GF-D8 (cell line): Measurements from ENCODE around the gene LZTFL1.
"Not testable (repeated sequence)": the region's sequence is repeated elsewhere in the genome, so short reads cannot be mapped to it uniquely, and the experiment has no call there.

ENCODE experiments used
- DNase-seq: peaks from one replicate; lab custom pipeline; 2025; lab: John Stamatoyannopoulos, UW

LZTFL1 gene

DNA sequence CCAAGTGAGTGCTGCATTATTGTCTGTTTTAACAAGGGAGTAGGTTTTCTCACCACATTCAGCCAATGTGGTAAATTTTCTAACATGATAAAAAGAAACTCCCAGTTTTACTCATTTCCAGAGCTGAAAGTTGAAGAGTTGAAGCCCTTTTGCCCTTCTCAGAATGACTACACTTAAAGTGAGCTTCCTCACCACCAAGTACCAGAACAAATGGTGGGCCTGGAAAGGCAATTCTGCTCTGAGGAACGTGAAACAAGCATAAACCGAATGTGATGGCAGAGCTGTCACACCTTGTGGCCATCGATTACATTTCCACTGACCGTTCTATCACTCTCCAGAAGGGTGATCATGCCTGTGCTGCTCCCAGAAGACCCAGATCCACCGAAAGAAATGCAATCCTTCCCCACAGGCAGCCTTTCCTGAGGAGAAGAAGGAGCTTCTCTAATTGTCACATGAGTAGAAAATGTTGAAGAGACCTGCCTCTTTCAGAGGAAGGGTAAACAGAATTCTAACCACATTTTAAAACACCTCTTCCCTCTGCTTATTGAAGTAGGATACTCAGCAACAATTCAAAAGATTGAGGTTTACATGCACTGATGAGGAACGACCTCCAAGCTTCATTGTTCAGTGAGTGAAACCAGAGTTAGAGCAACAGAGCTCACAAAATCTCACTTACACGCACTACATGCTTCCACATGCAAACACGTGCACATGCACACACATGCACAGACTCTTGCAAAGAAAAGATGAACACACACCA lies 23.0 kb upstream of the LZTFL1 start:
- no peak for DNase-seq

DNA sequence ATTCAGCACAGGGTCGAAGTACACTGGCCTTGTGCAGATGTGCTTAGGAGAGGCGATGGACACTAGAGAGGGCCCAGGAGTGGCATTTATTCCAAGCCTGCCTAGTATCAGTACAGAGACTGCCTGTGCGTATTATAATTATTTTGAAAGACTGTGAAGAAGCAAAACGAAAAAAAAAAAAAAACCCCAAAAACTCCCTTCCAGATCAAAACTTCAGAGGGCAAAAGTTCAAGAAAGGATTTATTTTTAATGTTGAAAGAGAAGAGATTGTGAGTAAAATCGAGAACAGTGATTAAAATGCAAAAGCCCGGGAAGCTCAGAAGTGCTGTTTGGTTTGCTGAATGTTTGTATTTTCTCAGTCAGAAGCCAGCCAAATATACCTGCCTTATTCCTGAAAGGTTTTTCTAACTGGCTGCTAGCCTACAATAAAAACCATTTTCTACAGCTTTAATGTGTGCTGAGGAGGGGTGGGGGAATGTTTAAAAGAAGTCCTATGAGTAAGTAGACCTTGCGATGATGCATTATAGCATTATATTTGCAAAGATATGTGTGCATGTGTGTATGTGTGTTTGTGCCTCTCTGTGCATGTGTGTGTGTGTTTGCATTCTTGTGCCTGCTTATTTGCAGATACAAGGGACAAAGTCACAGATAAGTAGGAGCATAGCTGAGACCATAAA lies 19.3 kb upstream of the LZTFL1 start:
- no peak for DNase-seq

DNA sequence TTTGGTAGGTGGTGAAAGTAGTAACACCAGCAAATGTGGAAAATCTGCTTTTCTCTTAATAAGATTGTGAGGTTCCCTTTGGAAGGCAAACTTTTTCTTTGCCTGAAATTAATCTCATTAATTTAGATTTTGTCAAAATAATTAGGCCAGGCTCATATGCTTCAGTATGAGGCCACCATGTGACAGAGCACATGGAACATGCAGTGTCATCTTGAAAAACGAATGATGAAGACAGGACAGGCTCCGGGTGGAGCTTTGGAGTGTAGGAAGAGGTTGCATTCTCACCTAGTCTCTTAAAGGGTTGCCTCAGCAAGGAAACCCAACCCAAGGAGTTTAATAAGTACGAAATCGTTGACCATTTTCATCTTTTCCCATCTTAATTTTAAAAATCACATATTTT lies 18.6 kb upstream of the LZTFL1 start:
- DNase-seq: no peak

DNA sequence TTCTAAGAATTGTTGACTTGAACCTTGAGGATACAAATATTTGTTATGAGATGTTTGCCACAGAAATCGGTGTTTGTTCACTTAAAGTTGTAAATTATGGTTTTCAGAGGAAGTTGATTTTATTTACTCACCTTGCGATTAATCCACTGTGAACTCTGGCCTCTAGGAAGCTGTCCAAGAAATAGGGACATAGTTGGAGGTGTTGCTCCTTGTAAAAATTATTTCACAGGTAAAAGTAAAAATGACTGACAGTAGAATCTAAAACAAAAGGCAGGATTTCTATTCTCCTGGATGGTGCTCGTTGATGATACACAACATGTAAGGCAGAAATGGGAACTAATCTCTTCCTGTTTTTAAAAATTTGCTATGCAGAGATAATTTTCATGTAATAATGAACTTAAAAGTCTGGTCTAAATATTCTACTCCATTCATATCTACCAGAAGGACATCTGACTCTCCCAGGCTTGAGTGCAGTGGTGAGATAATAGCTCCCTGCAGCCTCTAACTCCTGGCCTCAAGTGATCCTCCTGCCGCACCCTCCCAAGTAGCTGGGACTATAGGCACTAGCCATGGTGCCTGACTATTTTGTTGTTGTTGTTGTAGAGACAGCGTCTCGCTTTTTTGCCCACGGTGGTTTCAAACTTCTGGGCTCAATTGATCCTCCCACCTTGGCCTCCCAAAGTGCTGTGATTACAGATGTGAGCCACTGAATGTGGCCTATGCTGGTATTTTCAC lies 17.1 kb upstream of the LZTFL1 start:
- DNase-seq: no peak

DNA sequence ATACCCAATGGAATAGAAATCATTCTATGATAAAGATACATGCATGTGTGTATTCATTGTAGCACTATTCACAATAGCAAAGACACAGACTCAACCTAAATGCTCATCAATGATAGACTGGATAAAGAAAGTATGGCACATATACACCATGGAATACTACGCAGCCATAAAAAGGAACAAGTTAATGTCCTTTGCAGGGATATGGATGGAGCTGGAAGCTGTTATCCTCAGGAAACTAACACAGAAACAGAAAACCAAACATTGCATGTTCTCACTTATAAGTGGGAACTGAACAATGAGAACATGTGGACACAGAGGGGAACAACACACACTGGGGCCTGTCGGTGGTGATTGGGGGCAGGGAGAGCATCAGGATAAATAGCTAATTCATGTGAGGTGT lies 15.1 kb upstream of the LZTFL1 start:
- not testable (repeated sequence) for DNase-seq

DNA sequence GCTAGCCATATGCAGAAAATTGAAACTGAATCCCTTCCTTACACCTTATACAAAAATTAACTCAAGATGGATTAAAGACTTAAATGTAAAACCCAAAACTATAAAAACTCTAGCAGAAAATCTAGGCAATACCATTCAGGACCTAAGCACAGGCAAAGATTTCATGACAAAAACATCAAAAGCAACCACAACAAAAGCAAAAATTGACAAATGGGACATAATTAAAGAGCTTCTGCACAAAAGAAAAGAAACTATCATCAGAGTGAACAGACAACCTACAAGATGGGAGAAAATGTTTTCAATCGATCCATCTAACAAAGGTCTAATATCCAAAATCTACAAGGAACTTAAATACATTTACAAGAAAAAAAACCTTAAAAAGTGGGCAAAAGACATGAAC lies 14.4 kb upstream of the LZTFL1 start:
- not testable (repeated sequence) for DNase-seq

DNA sequence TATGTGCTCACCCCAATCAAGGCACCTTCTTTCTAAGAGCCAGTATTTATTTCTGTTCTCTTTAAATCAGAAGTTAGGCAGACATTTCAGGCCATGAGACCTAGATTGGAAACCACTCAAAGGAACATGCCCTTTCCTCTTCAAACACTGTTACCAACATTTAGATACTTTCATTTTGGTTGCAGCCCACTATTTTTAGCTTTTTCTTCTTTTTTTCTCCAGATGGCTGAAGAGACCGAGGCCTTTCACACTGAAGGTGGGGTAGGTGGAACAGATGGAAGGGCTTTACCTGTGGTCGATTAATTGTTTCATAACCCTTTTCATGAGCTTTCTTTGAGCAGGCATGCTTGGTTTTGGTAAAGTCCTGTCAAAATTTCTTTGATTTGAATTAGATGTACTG lies 10.9 kb upstream of the LZTFL1 start:
- DNase-seq: no peak

DNA sequence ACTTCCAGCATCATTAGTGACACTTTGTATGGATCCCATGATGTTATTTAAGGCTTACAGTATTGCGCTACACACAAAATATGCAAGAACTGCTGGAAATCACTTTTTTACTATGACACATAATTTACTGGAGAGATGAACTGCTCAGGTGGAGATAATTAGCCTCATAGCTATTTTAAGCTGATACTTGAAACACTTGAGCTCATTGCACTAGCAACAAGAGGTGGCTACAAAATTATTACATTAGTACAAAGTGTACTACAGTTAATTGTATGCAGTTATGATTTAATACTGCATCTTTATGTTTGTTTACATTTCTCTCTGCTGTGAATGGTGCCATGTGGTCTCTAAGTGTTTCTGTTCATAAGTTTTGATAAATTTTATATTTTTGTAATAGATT lies 6.5 kb upstream of the LZTFL1 start:
- no peak for DNase-seq

DNA sequence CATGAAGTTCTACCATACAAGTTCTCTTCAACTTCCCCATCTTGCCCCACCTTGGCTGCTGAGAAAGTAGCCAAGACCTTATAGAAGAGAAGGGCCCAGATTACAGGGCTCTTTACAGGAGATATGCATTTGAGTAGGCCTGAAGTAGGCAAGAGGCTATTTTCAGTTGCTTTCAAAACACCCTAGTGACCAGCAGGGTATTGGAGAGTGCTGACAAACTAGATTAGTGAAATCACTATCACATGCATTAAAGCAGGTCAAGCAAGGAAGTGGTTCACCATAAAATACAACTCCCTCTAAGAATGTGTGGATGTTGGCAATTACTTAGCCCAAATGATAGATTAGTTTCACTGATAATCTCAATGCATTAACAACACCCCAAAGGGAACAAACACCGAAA lies 2.7 kb upstream of the LZTFL1 start:
- no peak for DNase-seq

DNA sequence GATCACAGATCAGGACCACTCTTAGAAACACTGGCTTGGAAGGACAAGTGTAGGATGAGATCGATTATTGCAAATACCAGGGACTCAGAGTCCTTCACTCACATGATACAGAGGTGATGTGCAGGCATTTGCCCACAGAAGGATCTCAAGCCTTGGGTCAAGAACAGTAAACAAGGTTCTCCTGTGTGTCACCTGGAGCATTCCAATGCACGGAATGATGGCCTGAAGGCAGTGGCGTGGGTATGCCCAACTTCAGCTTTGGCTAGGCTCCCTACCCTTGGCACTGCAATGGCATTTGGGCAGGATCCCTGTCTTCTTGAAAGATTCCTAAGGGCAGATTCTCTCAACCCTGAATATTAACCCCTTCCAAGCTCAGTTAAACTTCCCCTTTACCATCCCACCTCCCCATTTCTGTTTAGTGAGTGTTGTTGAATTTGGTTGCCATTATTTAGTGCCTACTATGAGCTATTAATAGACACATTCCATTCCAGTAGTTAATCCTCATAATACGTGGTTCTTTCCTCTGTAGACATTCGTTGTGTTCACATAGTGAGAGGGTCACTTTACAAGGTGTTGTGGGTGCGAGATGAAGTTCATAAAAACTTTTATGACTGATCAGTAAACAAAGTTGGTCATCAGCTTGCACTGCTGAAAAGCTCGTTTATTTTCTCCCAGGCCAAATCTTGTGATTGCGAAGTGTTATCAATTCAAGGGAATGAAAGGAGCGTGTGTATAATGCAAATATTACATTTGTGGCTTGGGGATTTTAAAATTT lies 1.1 kb upstream of the LZTFL1 start:
- no peak for DNase-seq

DNA sequence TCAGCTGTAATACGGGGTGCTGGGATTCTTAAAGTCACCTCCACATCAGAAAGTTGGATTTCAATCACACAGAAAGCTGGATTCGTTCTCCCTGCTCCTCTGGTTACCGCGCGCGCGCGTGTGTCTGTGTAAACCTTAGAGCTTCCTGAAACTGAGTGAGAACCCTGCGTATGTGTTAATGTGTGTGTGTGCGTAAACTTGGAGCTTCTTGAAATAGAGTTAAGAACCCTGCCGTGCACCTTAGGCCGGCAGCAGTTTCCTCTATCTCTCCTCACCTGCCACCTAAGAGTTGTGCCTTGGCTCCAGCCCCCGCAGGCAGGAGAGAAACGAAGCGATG lies 531 bp downstream of the LZTFL1 start:
- peak; percentile 35 for DNase-seq

DNA sequence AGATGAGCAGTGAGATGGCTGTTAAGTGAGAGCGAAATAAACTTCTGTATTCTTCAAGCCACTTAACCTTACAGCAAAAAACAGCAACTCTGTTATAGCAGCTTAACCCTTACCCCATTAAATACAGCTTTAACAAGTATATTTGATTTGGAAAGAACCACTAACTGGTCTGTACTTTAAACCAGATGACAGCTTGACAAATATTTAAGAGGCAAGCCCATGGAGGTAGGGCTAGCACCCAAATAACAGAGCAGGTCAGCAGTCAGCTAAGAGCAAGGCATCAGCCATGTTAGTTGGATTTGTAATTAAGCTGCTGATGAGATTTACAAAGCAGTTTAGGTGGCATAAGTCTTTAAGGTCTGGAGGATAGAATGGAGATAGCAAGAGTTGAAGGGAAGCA lies 3.5 kb downstream of the LZTFL1 start:
- no peak for DNase-seq

DNA sequence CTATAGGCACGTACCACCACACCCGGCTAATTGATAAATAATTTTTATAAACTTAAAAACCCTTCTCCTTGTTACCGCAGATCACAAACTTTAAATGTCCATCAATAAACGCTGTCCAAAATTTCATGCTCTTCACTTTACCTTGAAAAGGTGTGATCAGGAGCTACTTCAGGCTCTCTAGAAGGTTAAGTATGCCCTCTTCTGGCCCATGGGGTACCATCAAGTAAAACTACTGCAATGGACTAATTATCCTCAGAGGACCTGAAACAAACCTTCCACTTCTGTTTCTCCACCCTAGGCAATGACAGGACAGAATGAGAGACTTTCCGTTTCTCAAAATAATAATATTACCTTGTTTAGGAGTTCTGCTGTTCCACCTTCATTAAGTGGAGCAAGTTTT lies 9.2 kb downstream of the LZTFL1 start:
- DNase-seq: no peak

DNA sequence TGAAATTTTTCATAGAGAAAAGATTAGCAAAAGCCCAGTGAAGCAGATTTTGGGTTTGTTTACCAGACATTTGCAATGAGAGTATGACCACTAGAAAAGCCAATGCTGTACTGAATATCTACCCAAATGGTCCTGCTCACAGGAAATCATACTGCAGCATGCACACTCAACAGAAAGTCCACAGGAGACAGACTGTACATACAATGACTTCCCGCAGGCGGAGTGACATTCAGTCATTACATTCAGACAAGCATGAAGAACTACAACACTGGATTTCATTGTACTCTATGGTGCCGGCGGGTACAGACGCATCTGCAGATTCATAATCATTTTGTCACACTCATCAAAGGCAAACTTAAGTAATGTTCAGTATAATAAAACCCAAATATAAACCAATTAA lies 11.8 kb downstream of the LZTFL1 start:
- DNase-seq: no peak

DNA sequence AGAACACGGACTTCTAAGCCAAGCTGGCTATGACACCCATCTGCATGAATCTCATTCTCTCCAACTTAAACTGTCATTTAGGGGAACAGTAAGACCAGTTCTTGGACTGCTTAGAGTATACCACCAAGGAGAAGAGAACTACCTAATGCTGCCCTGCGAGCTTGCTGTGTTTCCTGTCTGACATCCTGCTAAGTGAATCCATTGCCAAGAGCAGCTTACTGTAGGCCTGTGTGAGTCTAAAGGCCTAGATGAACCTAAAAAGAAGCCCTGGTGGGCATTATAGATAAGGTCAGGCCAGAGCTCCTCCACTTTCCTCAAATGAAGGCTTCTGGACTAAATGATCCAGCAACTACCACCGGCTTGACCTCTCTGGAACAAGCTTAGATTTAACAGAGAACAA lies 15.0 kb downstream of the LZTFL1 start:
- no peak for DNase-seq

DNA sequence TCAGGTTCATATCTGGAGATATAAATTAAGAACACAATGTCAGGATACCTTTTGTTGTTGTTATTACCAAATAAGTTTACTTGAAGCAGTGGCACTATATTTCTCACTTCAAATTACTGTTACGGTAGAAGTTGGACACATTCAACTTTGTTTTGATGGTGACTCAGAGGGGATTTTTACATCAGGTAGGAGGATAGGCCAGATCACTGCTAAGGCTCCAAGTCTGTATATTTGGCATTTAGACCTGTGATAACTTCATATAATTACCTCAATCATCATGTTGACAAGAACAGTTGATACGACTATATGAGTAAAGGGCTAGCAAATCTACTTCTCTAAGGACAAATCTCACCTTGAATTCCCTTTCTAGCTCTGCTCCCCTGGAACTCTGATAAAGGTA lies 15.6 kb downstream of the LZTFL1 start:
- no peak for DNase-seq

DNA sequence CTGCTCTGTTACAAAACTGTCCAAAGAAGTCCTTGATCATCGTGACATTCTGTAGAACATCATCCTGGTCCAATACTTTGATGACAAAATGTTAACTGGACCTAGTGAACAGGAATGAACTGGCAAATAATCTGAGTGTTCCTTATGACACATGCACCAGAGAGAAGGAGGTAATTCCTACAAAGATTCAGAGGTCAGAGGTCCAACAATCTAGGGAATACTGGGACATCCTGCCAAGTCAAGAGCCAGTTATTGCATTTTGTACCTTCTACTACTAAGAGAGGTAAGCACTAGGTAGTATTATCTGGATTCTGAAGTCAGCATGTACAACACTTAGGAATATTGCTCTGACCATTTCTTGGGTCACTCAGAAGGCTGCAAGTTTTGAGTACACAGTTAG lies 20.8 kb downstream of the LZTFL1 start:
- DNase-seq: no peak

DNA sequence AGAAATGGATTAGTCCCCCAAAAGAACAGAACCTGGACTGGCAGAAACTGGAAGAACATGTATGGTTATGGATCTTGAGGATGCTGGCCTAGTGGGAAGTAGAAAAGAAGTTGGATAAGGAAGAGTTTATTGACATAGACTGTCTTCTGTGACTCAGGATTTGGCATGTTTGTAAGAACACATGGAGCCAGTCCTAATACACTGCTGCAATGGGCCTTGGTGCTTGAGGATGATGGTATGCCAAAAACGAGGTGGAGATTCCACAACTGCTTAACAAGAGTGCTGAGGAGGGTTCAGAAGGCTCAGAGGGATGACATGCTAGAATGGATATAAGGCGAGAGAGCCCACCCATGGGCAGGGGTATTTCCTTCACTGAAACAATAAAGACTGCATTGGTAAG lies 22.4 kb downstream of the LZTFL1 start:
- DNase-seq: no peak

DNA sequence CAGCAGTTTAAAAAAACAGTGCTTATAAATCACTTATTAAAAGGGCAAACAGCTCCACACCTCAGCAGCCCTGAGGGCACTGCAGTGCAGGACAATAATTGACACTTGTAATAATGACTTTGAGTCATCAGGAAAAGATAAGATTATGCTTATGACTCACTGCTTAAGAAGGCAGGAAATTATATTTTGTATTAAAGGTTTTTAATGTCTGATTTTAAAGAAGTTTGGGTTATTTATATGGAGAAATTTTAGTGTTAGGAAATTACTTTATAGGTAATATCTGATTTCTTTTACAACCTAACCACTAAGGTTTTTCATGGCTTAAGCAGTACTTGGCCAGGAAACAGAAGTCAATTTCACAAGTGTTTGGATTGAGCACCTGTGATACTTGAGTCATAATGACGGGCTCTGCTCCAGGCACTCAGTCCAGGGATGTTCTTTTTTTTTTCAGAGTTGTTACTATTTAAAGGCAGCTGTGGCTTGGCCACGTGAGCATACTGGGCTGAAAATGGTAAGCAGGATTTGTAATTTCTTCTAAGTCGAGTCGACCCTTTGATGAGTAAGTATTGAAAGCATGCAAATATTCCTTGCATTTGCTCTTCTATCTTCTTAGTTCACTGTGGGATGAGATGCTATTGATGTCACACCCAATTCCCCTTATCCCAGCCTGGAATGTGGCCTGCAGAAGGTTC lies 23.9 kb downstream of the LZTFL1 start:
- no peak for DNase-seq

DNA sequence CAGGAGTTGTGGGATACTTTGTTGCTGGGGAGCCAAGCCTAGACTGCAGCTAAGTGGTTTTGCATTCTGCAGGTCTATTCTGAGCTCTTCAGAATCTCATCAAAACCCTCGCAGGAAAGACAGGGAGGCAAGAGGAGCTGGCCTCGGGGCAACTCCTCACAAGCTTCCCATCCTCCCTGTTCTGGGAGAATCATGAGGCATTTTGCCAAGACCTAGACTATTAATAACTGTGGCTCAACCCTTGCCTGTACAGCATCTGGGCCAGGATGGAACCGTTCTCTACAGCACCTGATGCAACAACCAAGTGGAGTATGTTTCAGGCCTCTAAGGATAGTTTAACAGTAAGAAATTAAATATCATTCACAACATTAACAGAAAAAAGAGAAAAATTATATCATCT lies 25.4 kb downstream of the LZTFL1 start:
- no peak for DNase-seq

DNA sequence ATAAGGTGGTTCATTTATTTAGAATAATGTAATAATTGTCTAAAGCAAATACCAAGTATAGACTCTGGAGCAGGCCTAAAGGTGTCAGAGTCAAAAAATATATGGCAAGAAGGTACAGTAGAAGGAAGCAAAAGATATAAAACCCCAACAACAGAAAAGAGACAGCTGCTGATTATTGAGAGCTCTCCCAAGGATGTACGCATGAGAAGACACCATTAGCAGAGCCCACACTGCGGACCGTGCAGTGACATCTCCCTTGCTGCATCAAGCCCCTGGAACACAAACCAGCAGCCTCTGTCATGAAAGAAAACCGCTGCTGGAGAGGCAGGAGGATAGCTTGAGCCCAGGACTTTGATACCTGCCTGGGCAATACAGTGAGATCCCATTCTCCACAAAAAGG lies 27.6 kb downstream of the LZTFL1 start:
- DNase-seq: no peak
